PC-3 (cell line): ENCODE results near the gene TRIM33. TPM values are rescaled to one million over a fixed set of nuclear protein-coding genes. Genes with fewer than 3 reads are reported as not detected.
A peak's percentile ranks its signal among the peaks of the same experiment; 100 is the strongest.

Experiments
- ATAC-seq: fragments of 200-7000 bp; cut with Tn5 transposase; 2 replicates; pipeline ENCODE4 v1.9.1; 2020; ENCODE audit warnings: mild to moderate bottlenecking, moderate library complexity
- BruUV-seq: library from RNA; stranded (reverse); fragments of 400-500 nt; replicated peaks from 2 replicates; lab custom pipeline; 2021; lab: Mats Ljungman, UMichigan
- CTCF ChIA-PET: fragments of 300-600 bp; sonication (Branson Sonifier 250); formaldehyde crosslinking; loops from one replicate; lab custom pipeline; 2022; ENCODE audit warnings: antibody characterized with exemption; lab: Charles Lee
- POLR2A ChIA-PET: fragments of 300-600 bp; sonication (Branson Sonifier 250); formaldehyde crosslinking; loops from one replicate; lab custom pipeline; 2022; ENCODE audit warnings: antibody characterized with exemption; ENCODE audit not compliant: unreplicated experiment; lab: Charles Lee
- DNase-seq: peaks from one replicate; pipeline ENCODE4 v3.0.0-alpha.2; 2015
- H2AFZ ChIP-seq: fragments of 300-600 bp; sonication (generic); 2 replicates; pipeline ENCODE4 v1.6.0; 2016; ENCODE audit warnings: antibody characterized with exemption, low read length
- H3F3A ChIP-seq: fragments of 300-600 bp; sonication (generic); one replicate; pipeline ENCODE4 v1.6.0; 2017; ENCODE audit warnings: antibody characterized with exemption, low read length, control low read depth, mild to moderate bottlenecking; ENCODE audit not compliant: unreplicated experiment
- H3K27ac ChIP-seq: fragments of 300-600 bp; sonication (generic); 2 replicates; pipeline ENCODE4 v1.5.1; 2016; ENCODE audit warnings: mild to moderate bottlenecking, low read length
- H3K27me3 ChIP-seq: fragments of 300-600 bp; sonication (generic); 2 replicates; pipeline ENCODE4 v1.6.1; 2016; ENCODE audit warnings: low read length, mixed read lengths
- H3K36me3 ChIP-seq: fragments of 300-600 bp; sonication (generic); 2 replicates; pipeline ENCODE4 v1.6.1; 2016; ENCODE audit warnings: low read depth, mixed run types, low read length, mixed read lengths
- H3K4me1 ChIP-seq: fragments of 300-600 bp; sonication (generic); 2 replicates; pipeline ENCODE4 v1.5.1; 2016; ENCODE audit warnings: low read length; ENCODE audit not compliant: insufficient read depth
- H3K4me2 ChIP-seq: fragments of 300-600 bp; sonication (generic); 2 replicates; pipeline ENCODE4 v1.6.0; 2016; ENCODE audit warnings: low read length
- H3K4me3 ChIP-seq: fragments of 300-600 bp; sonication (generic); 2 replicates; pipeline ENCODE4 v1.5.1; 2016; ENCODE audit warnings: mild to moderate bottlenecking, low read length, mixed read lengths
- H3K79me2 ChIP-seq: fragments of 300-600 bp; sonication (generic); 2 replicates; pipeline ENCODE4 v1.6.1; 2017; ENCODE audit warnings: low read length, mixed read lengths
- H3K9ac ChIP-seq: fragments of 300-600 bp; sonication (generic); 2 replicates; pipeline ENCODE4 v1.6.0; 2016; ENCODE audit warnings: mild to moderate bottlenecking, low read length
- H3K9me2 ChIP-seq: fragments of 300-600 bp; sonication (generic); replicated peaks from 2 replicates; pipeline ENCODE4 v1.6.1; 2016; ENCODE audit warnings: mixed run types, low read length, mixed read lengths
- H3K9me3 ChIP-seq: fragments of 300-600 bp; sonication (generic); 2 replicates; pipeline ENCODE4 v1.6.1; 2016; ENCODE audit warnings: low read length, mixed read lengths
- H4K20me1 ChIP-seq: fragments of 300-600 bp; sonication (generic); 2 replicates; pipeline ENCODE4 v1.6.1; 2016; ENCODE audit warnings: low read length, mixed read lengths
- CTCF ChIP-seq: fragments of 300-600 bp; sonication (generic); conservative IDR thresholded peaks from 2 replicates; pipeline ENCODE4 v1.5.1; 2017; ENCODE audit warnings: antibody characterized with exemption, low read depth, mild to moderate bottlenecking, low read length
- EZH2 ChIP-seq: fragments of 300-600 bp; sonication (generic); IDR thresholded peaks from one replicate; pipeline ENCODE4 v1.6.1; 2017; ENCODE audit warnings: antibody characterized with exemption, mild to moderate bottlenecking, low read length; ENCODE audit not compliant: unreplicated experiment
- EZH2phosphoT487 ChIP-seq: fragments of 300-600 bp; sonication (generic); IDR thresholded peaks from 2 replicates; pipeline ENCODE4 v1.6.1; 2018; ENCODE audit warnings: mild to moderate bottlenecking, antibody characterized with exemption, low read length, borderline replicate concordance
- intact Hi-C: fragments of 100-400 bp; cut with micrococcal nuclease; formaldehyde crosslinking; loops from 2 replicates; pipeline ENCODE4 v1.9.0; 2023
- total RNA-seq: library from RNA; depleted of rRNA; stranded (reverse); fragments of >200 nt; gene quantifications from 2 replicates; pipeline ENCODE4 v1.2.3, GENCODE V29; 2014

Gene TRIM33
- total RNA-seq, 1 experiment from 2014 or later = 36.7 TPM

- TF ChIP-seq CTCF = no peak
- TF ChIP-seq EZH2phosphoT487 = no peak
- TF ChIP-seq EZH2 = no peak
- H3K4me3 ChIP-seq = no peak overlapping the region
- H3K9me3 ChIP-seq = no peaks in the 10 kb centered on the region
- ChIA-PET POLR2A (interaction anchor here (0.7 kb wide), 1 partner anchor 219 kb away, joined by 4 read pairs; no protein-coding TSS in a partner anchor), CTCF (interaction anchor here (0.5 to 1.0 kb wide), 6 partner anchors 22 to 694 kb away, joined by 3 to 6 read pairs (median 4); no protein-coding TSS in a partner anchor)
- no peak overlapping the region for H3K27ac ChIP-seq
- peaks cover 8% of the 10 kb centered on the region; the same call in 1 of the 2 replicates for H3K4me1 ChIP-seq
- H3F3A ChIP-seq = no peaks in the 10 kb centered on the region
- no TSS peak for BruUV-seq
- no peak overlapping the region for H3K4me2 ChIP-seq
- no peak overlapping the region; the same call in 1 of the 2 replicates for H2AFZ ChIP-seq
- no peaks in the 10 kb centered on the region for H3K27me3 ChIP-seq
- no peaks in the 10 kb centered on the region for H3K9me2 ChIP-seq
- DNase-seq (no peak), ATAC-seq (no peak)
- H3K9ac ChIP-seq = no peak overlapping the region
- H3K79me2 ChIP-seq = no peaks in the 10 kb centered on the region
- H4K20me1 ChIP-seq = no peaks in the 10 kb centered on the region
- intact Hi-C loops = loop anchor here (2.0 kb wide), 2 partner anchors 163 to 369 kb away; partner anchors contain the start of genes OLFML3 and TRIM33
- H3K36me3 ChIP-seq = no peaks in the 10 kb centered on the region
Measured at GRCh38 chr1:114347431-114348209, 163.4 kb downstream of the TRIM33 start.

- Histone ChIP-seq H3K9me3 (no peaks in the 10 kb centered on the region), H3K36me3 (no peaks in the 10 kb centered on the region), H4K20me1 (no peaks in the 10 kb centered on the region), H3K9me2 (no peaks in the 10 kb centered on the region), H3K4me2 (peak overlapping the region; percentile 91), H2AFZ (peak overlapping the region; percentile 96), H3K9ac (peak overlapping the region; percentile 23; the same call in 1 of the 2 replicates), H3K4me3 (peak overlapping the region; percentile 73), H3K27me3 (no peaks in the 10 kb centered on the region), H3F3A (no peaks in the 10 kb centered on the region), H3K4me1 (peaks cover 18% of the 10 kb centered on the region; the same call in 1 of the 2 replicates), H3K27ac (no peak overlapping the region), H3K79me2 (no peaks in the 10 kb centered on the region)
- DNase-seq (peak; percentile 98), ATAC-seq (peak; percentile 99)
- CTCF ChIA-PET = interaction anchor here (0.5 to 1.0 kb wide), 5 partner anchors 32 to 324 kb away, joined by 3 to 6 read pairs (median 4); no protein-coding TSS in a partner anchor
- peak; percentile 100 for TF ChIP-seq CTCF
- TF ChIP-seq EZH2 = no peak
- POLR2A ChIA-PET = interaction anchor here (0.7 kb wide), 1 partner anchor 220 kb away, joined by 4 read pairs; no protein-coding TSS in a partner anchor
- intact Hi-C loops = loop anchor here (1.0 to 2.0 kb wide), 5 partner anchors 82 to 368 kb away; partner anchors contain the start of genes OLFML3 and TRIM33
- no TSS peak for BruUV-seq
Measured at GRCh38 chr1:114346480-114347029, 164.4 kb downstream of the TRIM33 start.
